Gastrocnemius medialis (tissue), 4 donors: ENCODE measurements around the gene PANX1.

Experiments
- POLR2A ChIP-seq, 2 donors: fragments of 450-650 bp; IDR thresholded peaks; one replicate each; pipeline ENCODE4 v1.6.1; 2017; ENCODE audit warnings: antibody characterized with exemption in 2 of 2, mild to moderate bottlenecking in 2 of 2, moderate library complexity in 2 of 2
- TF ChIP-seq, protein P1 (sequence below), 5 experiments: fragments of 450-650 bp in 3 of 5; fragments of 200-600 bp in 2 of 5; sonication (generic) in 2 of 5; IDR thresholded peaks in 4 of 5; conservative IDR thresholded peaks in 1 of 5; 1 replicate in 4 of 5; 2 replicates in 1 of 5; pipeline ENCODE4 v1.5.1; 2016 to 2019; ENCODE audit warnings: antibody characterized with exemption in 5 of 5, mild to moderate bottlenecking in 3 of 5, moderate library complexity in 3 of 5

DNA sequence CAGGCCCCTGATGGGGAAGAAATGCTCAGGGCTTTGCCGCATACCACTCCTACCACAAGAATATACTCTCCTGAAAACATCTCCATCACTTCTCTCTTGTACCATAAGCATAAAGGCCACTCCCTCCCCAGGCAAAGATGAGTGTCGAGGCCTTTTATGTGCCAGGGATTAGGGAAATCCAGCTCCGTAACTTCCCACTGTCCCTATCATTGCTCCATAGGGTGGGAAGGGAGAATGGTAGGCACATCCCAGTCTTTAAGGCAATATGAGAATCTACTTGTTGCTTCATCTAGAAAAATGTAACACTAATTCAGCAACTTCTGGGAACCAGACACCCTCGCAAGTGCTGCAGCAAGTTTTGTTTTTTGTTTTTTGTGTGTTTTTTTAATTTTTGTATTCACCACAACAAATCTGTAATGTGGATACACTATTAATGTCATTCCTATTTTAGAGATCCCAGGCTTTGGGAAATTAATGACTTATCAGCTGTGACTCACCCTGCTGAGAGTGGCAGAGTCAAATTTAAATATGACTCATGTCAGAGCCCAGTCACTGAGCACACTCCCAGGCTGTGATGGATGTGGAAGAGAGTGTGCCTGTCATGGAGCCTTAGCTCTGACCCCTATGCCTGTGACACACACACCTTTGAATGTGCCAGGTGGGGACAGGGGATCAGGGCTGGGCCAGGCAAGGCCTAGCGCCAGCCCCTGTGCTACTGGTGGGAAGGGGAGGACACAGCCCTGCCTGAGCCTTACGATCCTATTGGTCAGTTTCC lies 23.4 kb downstream of the PANX1 start:
- TF ChIP-seq, protein P1, sequence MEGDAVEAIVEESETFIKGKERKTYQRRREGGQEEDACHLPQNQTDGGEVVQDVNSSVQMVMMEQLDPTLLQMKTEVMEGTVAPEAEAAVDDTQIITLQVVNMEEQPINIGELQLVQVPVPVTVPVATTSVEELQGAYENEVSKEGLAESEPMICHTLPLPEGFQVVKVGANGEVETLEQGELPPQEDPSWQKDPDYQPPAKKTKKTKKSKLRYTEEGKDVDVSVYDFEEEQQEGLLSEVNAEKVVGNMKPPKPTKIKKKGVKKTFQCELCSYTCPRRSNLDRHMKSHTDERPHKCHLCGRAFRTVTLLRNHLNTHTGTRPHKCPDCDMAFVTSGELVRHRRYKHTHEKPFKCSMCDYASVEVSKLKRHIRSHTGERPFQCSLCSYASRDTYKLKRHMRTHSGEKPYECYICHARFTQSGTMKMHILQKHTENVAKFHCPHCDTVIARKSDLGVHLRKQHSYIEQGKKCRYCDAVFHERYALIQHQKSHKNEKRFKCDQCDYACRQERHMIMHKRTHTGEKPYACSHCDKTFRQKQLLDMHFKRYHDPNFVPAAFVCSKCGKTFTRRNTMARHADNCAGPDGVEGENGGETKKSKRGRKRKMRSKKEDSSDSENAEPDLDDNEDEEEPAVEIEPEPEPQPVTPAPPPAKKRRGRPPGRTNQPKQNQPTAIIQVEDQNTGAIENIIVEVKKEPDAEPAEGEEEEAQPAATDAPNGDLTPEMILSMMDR (IDR thresholded peaks at IDR 0.05 in 4 of 5, conservative IDR thresholded peaks at IDR 0.05 in 1 of 5), result no peak
- no peak for TF ChIP-seq POLR2A (IDR thresholded peaks at IDR 0.05)
